Calu3 (cell line): ENCODE data around the gene GALE. TPM values are rescaled to one million over a fixed set of nuclear protein-coding genes. Genes with fewer than 3 reads are reported as not detected.
"Not testable (repeated sequence)": the region's sequence is repeated elsewhere in the genome, so short reads cannot be mapped to it uniquely, and the experiment has no call there.

Source experiments
- BruUV-seq: library from RNA; stranded (reverse); fragments of 400-500 nt; replicated peaks from 2 replicates; lab custom pipeline; 2021; lab: Mats Ljungman, UMichigan
- CTCF ChIA-PET: fragments of 300-600 bp; sonication (Branson Sonifier 250); formaldehyde crosslinking; loops from one replicate; lab custom pipeline; 2022; ENCODE audit warnings: antibody characterized with exemption; lab: Charles Lee
- DNase-seq: peaks from one replicate; pipeline ENCODE4 v3.0.0; 2022
- H3K27ac Mint-ChIP-seq: one replicate; pipeline ENCODE4 v1.8.0; 2022; ENCODE audit warnings: mixed read lengths; ENCODE audit not compliant: unreplicated experiment
- H3K27me3 Mint-ChIP-seq: one replicate; pipeline ENCODE4 v1.8.0; 2022; ENCODE audit warnings: mixed read lengths; ENCODE audit not compliant: unreplicated experiment
- H3K36me3 Mint-ChIP-seq: one replicate; pipeline ENCODE4 v1.8.0; 2022; ENCODE audit warnings: mild to moderate bottlenecking, moderate library complexity, mixed read lengths; ENCODE audit not compliant: insufficient read depth, unreplicated experiment
- H3K4me1 Mint-ChIP-seq: one replicate; pipeline ENCODE4 v1.8.0; 2022; ENCODE audit warnings: mild to moderate bottlenecking, low read depth, mixed read lengths; ENCODE audit not compliant: unreplicated experiment
- H3K4me3 Mint-ChIP-seq: one replicate; pipeline ENCODE4 v1.8.0; 2022; ENCODE audit warnings: mild to moderate bottlenecking, low read depth, moderate library complexity, mixed read lengths; ENCODE audit not compliant: unreplicated experiment
- H3K9me3 Mint-ChIP-seq: one replicate; pipeline ENCODE4 v1.8.0; 2022; ENCODE audit warnings: low read depth, mixed read lengths; ENCODE audit not compliant: unreplicated experiment
- CTCF ChIP-seq: fragments of 200-600 bp; IDR thresholded peaks from one replicate; pipeline ENCODE4 v1.8.0; 2022; ENCODE audit warnings: antibody characterized with exemption; ENCODE audit not compliant: unreplicated experiment
- intact Hi-C: fragments of 100-400 bp; cut with micrococcal nuclease; formaldehyde crosslinking; loops from one replicate; pipeline ENCODE4 v1.10.0; 2022; ENCODE audit not compliant: unreplicated experiment
- total RNA-seq: library from RNA; stranded (reverse); gene quantifications from 2 replicates; pipeline ENCODE4 v1.2.3, GENCODE V29; 2022

Gene GALE
- total RNA-seq, 1 experiment from 2014 or later = 76.7 TPM

- H3K36me3 Mint-ChIP-seq = no peaks in the 10 kb centered on the region
- TF ChIP-seq CTCF = no peak
- H3K4me1 Mint-ChIP-seq = no peaks in the 10 kb centered on the region
- no peak for DNase-seq
- intact Hi-C loops = no loop called here
- no TSS peak for BruUV-seq
- CTCF ChIA-PET = interaction anchor here (0.6 kb wide), 1 partner anchor 18 kb away, joined by 5 read pairs; the partner anchor contains the start of gene HMGCL
- no peak overlapping the region for H3K4me3 Mint-ChIP-seq
- H3K9me3 Mint-ChIP-seq = no peaks in the 10 kb centered on the region
- no peaks in the 10 kb centered on the region for H3K27me3 Mint-ChIP-seq
- no peak overlapping the region for H3K27ac Mint-ChIP-seq
Measured at GRCh38 chr1:23843644-23844043, 43.1 kb upstream of the GALE start.

GRCh38 chr1:23838401-23838866 is 37.9 kb upstream of the GALE start:
- peak; percentile 74 for DNase-seq
- intact Hi-C loops = no loop called here
- no peaks in the 10 kb centered on the region for H3K36me3 Mint-ChIP-seq
- peaks cover 17% of the 10 kb centered on the region for H3K27me3 Mint-ChIP-seq
- H3K9me3 Mint-ChIP-seq = no peaks in the 10 kb centered on the region
- BruUV-seq = no TSS peak
- H3K27ac Mint-ChIP-seq = no peak overlapping the region
- CTCF ChIA-PET = no interaction called here
- TF ChIP-seq CTCF = no peak
- H3K4me1 Mint-ChIP-seq = no peaks in the 10 kb centered on the region
- peak overlapping the region; percentile 58 for H3K4me3 Mint-ChIP-seq

GRCh38 chr1:23837908-23838307 is 37.4 kb upstream of the GALE start:
- TF ChIP-seq CTCF = no peak
- no TSS peak for BruUV-seq
- H3K4me3 Mint-ChIP-seq = peak overlapping the region; percentile 58
- no peaks in the 10 kb centered on the region for H3K9me3 Mint-ChIP-seq
- intact Hi-C loops = no loop called here
- no peak for DNase-seq
- H3K36me3 Mint-ChIP-seq = no peaks in the 10 kb centered on the region
- no peaks in the 10 kb centered on the region for H3K4me1 Mint-ChIP-seq
- CTCF ChIA-PET = no interaction called here
- H3K27me3 Mint-ChIP-seq = peaks cover 17% of the 10 kb centered on the region
- H3K27ac Mint-ChIP-seq = no peak overlapping the region

GRCh38 chr1:23836037-23836436 is 35.5 kb upstream of the GALE start:
- no TSS peak for BruUV-seq
- Mint-ChIP-seq H3K9me3 (no peaks in the 10 kb centered on the region), H3K27me3 (peaks cover 17% of the 10 kb centered on the region), H3K27ac (no peak overlapping the region), H3K36me3 (no peaks in the 10 kb centered on the region), H3K4me1 (no peaks in the 10 kb centered on the region), H3K4me3 (no peak overlapping the region)
- no peak for DNase-seq
- TF ChIP-seq CTCF = no peak
- intact Hi-C loops = no loop called here
- CTCF ChIA-PET = no interaction called here

- peaks cover 17% of the 10 kb centered on the region for H3K27me3 Mint-ChIP-seq
- H3K4me1 Mint-ChIP-seq, H3K36me3 Mint-ChIP-seq, DNase-seq, CTCF ChIA-PET, H3K27ac Mint-ChIP-seq, H3K4me3 Mint-ChIP-seq, H3K9me3 Mint-ChIP-seq, intact Hi-C loops, BruUV-seq: not testable (repeated sequence)
Measured at GRCh38 chr1:23834156-23834555, 33.6 kb upstream of the GALE start.
